Right lung (tissue), 10 donors: ENCODE measurements around the gene TMEM132C. TPM values are rescaled to one million over a fixed set of nuclear protein-coding genes. Genes with fewer than 3 reads are reported as not detected.
A peak's percentile ranks its signal among the peaks of the same experiment; 100 is the strongest.
"Not testable (repeated sequence)": the region's sequence is repeated elsewhere in the genome, so short reads cannot be mapped to it uniquely, and the experiment has no call there.

Experiments
- DNase-seq, 2 donors: peaks; one replicate each; pipeline ENCODE4 v3.0.0-alpha.2; 2013
- long read RNA-seq, 8 donors: transcript quantifications; one replicate each; lab custom pipeline, GENCODE V29; 2026
- polyA plus RNA-seq, 5 donors: library from polyadenylated mRNA; unstranded; fragments of 120-200 nt; gene quantifications; one replicate each; pipeline versions ENCODE4 v1.2.1 to v1.2.3, GENCODE V29; 2013; ENCODE audit warnings: inconsistent platforms in 1 of 5, low replicate concordance in 1 of 5; ENCODE audit not compliant: insufficient read length in 5 of 5, insufficient read depth in 1 of 5

The TMEM132C gene
- 10 to 100 TPM; 29.7 to 33.7 (median 30.4) TPM for polyA plus RNA-seq
- long read RNA-seq, donor 1, full-length matches to known transcripts = 7 of 65 reads
- long read RNA-seq, donor 1, partial matches to known transcripts = 58 of 65 reads
- long read RNA-seq, donor 1, other reads (novel, unspliced or antisense) = 0 of 65 reads
- long read RNA-seq, donor 2, partial matches to known transcripts = 26 of 26 reads
- long read RNA-seq, donor 2, other reads (novel, unspliced or antisense) = 0 of 26 reads
- long read RNA-seq, donor 3, full-length matches to known transcripts = 4 of 4 reads
- long read RNA-seq, donor 3, partial matches to known transcripts = 0 of 4 reads
- long read RNA-seq, donor 3, other reads (novel, unspliced or antisense) = 0 of 4 reads
- long read RNA-seq, donor 4 = 0 reads
- long read RNA-seq, donor 5, full-length matches to known transcripts = 4 of 50 reads
- long read RNA-seq, donor 5, partial matches to known transcripts = 46 of 50 reads
- long read RNA-seq, donor 5, other reads (novel, unspliced or antisense) = 0 of 50 reads
- long read RNA-seq, donor 6, full-length matches to known transcripts = 4 of 4 reads
- long read RNA-seq, donor 6, partial matches to known transcripts = 0 of 4 reads
- long read RNA-seq, donor 6, other reads (novel, unspliced or antisense) = 0 of 4 reads
- long read RNA-seq, donor 7, full-length matches to known transcripts = 2 of 2 reads
- long read RNA-seq, donor 7, partial matches to known transcripts = 0 of 2 reads
- long read RNA-seq, donor 7, other reads (novel, unspliced or antisense) = 0 of 2 reads
- long read RNA-seq, donor 8, full-length matches to known transcripts = 2 of 2 reads
- long read RNA-seq, donor 8, partial matches to known transcripts = 0 of 2 reads
- long read RNA-seq, donor 8, other reads (novel, unspliced or antisense) = 0 of 2 reads

GRCh38 chr12:128267131-128267622 lies at the start of gene TMEM132C:
Gene TMEM132C, plus strand, starts transcription at chr12:128267170. Its CDS starts 233 bp downstream, at chr12:128267403.
- DNase-seq = no peak

- DNase-seq = no peak
Measured at GRCh38 chr12:128224226-128224625, 42.7 kb upstream of the TMEM132C start.

GRCh38 chr12:128228581-128228980 lies 38.4 kb upstream of the TMEM132C start:
- no peak for DNase-seq

GRCh38 chr12:128235635-128236417 lies 31.1 kb upstream of the TMEM132C start:
- DNase-seq = no peak

- DNase-seq = no peak
Measured at GRCh38 chr12:128236525-128236924, 30.4 kb upstream of the TMEM132C start.

- DNase-seq = no peak
Measured at GRCh38 chr12:128240745-128241144, 26.2 kb upstream of the TMEM132C start.

- no peak for DNase-seq
Measured at GRCh38 chr12:128245121-128245520, 21.8 kb upstream of the TMEM132C start.

- DNase-seq = no peak
Measured at GRCh38 chr12:128245905-128246304, 21.1 kb upstream of the TMEM132C start.

GRCh38 chr12:128250096-128250495 lies 16.9 kb upstream of the TMEM132C start:
- DNase-seq = no peak

- not testable (repeated sequence) for DNase-seq
Measured at GRCh38 chr12:128253829-128254228, 13.1 kb upstream of the TMEM132C start.

GRCh38 chr12:128258866-128259555 lies 8.0 kb upstream of the TMEM132C start:
- peak in 1 of 2 donors; percentile 3 for DNase-seq

- peak; percentile 31 to 56 for DNase-seq
Measured at GRCh38 chr12:128259556-128260070, 7.4 kb upstream of the TMEM132C start.

GRCh38 chr12:128261757-128262156 lies 5.2 kb upstream of the TMEM132C start:
- no peak for DNase-seq

- no peak for DNase-seq
Measured at GRCh38 chr12:128265566-128265965, 1.4 kb upstream of the TMEM132C start.

- DNase-seq = no peak
Measured at GRCh38 chr12:128266086-128266485, 884 bp upstream of the TMEM132C start.

GRCh38 chr12:128266541-128267130 lies 334 bp upstream of the TMEM132C start:
- DNase-seq = no peak

- DNase-seq = no peak
Measured at GRCh38 chr12:128267651-128268378, 845 bp downstream of the TMEM132C start.

- DNase-seq = no peak
Measured at GRCh38 chr12:128268379-128268995, 1.5 kb downstream of the TMEM132C start.

GRCh38 chr12:128269181-128269591 lies 2.2 kb downstream of the TMEM132C start:
- peak in 1 of 2 donors; percentile 66 for DNase-seq
